ENCODE measurements around the gene KRT7. TPM values are rescaled to one million over a fixed set of nuclear protein-coding genes. Genes with fewer than 3 reads are reported as not detected.

KRT7 gene
- total RNA-seq, 2 experiments from 2014 or later: 3.4 to 3.9 TPM

GRCh38 chr12:52201451-52201839 lies 31.6 kb upstream of the KRT7 start:
- ATAC-seq: no peak
- Mint-ChIP-seq H3K36me3 (ENCODE audit: low read depth) (no peaks in the 10 kb centered on the region), H3K9me3 (ENCODE audit: low read depth) (no peaks in the 10 kb centered on the region), H3K4me1 (peaks cover 6% of the 10 kb centered on the region), H3K4me3 (no peak overlapping the region), H3K27ac (no peak overlapping the region), H3K27me3 (peaks cover 7% of the 10 kb centered on the region)
- CTCF ChIA-PET: interaction anchor here (0.6 kb wide), 2 partner anchors 26 to 44 kb away, joined by 3 read pairs; no protein-coding TSS in a partner anchor
- intact Hi-C loops (cut with DNase I, micrococcal nuclease): no loop called here
- no peak for DNase-seq
- POLR2A ChIA-PET: no interaction called here

- peaks cover 7% of the 10 kb centered on the region for H3K27me3 Mint-ChIP-seq
- H3K4me3 Mint-ChIP-seq: no peak overlapping the region
- ATAC-seq (no peak), DNase-seq (no peak)
- H3K9me3 Mint-ChIP-seq (ENCODE audit: low read depth): no peaks in the 10 kb centered on the region
- no peak overlapping the region for H3K27ac Mint-ChIP-seq
- CTCF ChIA-PET: interaction anchor here (0.7 kb wide), 1 partner anchor 23 kb away, joined by 4 read pairs; no protein-coding TSS in a partner anchor
- intact Hi-C loops (cut with DNase I, micrococcal nuclease): no loop called here
- POLR2A ChIA-PET: no interaction called here
- peaks cover 6% of the 10 kb centered on the region for H3K4me1 Mint-ChIP-seq
- no peaks in the 10 kb centered on the region for H3K36me3 Mint-ChIP-seq (ENCODE audit: low read depth)
These were observed 30.5 kb upstream of the KRT7 start for GRCh38 chr12:52202361-52203078.

- H3K9me3 Mint-ChIP-seq (ENCODE audit: low read depth): no peaks in the 10 kb centered on the region
- peaks cover 7% of the 10 kb centered on the region for H3K27me3 Mint-ChIP-seq
- DNase-seq (peak; percentile 38), ATAC-seq (peak; percentile 66)
- ChIA-PET CTCF (no interaction called here), POLR2A (no interaction called here)
- H3K4me1 Mint-ChIP-seq: peaks cover 6% of the 10 kb centered on the region
- H3K4me3 Mint-ChIP-seq: no peak overlapping the region
- no peaks in the 10 kb centered on the region for H3K36me3 Mint-ChIP-seq (ENCODE audit: low read depth)
- H3K27ac Mint-ChIP-seq: no peak overlapping the region
- intact Hi-C loops (cut with DNase I, micrococcal nuclease): no loop called here
These were observed 29.7 kb upstream of the KRT7 start for GRCh38 chr12:52203079-52203921.

GRCh38 chr12:52204095-52204930 lies 28.7 kb upstream of the KRT7 start:
- H3K4me1 Mint-ChIP-seq: peaks cover 6% of the 10 kb centered on the region
- no peak for ATAC-seq
- ChIA-PET CTCF (no interaction called here), POLR2A (no interaction called here)
- peaks cover 11% of the 10 kb centered on the region for H3K27me3 Mint-ChIP-seq
- no peak overlapping the region for H3K27ac Mint-ChIP-seq
- intact Hi-C loops (cut with DNase I, micrococcal nuclease): no loop called here
- no peaks in the 10 kb centered on the region for H3K9me3 Mint-ChIP-seq (ENCODE audit: low read depth)
- no peak overlapping the region for H3K4me3 Mint-ChIP-seq
- H3K36me3 Mint-ChIP-seq (ENCODE audit: low read depth): no peaks in the 10 kb centered on the region
- no peak for DNase-seq

- Mint-ChIP-seq H3K4me1 (peaks cover 6% of the 10 kb centered on the region), H3K9me3 (ENCODE audit: low read depth) (no peaks in the 10 kb centered on the region), H3K36me3 (ENCODE audit: low read depth) (no peaks in the 10 kb centered on the region), H3K4me3 (no peak overlapping the region), H3K27me3 (peaks cover 11% of the 10 kb centered on the region), H3K27ac (no peak overlapping the region)
- CTCF ChIA-PET: no interaction called here
- intact Hi-C loops (cut with DNase I, micrococcal nuclease): no loop called here
- POLR2A ChIA-PET: no interaction called here
- ATAC-seq (no peak), DNase-seq (no peak)
These were observed 28.0 kb upstream of the KRT7 start for GRCh38 chr12:52204931-52205505.

- H3K27me3 Mint-ChIP-seq: peaks cover 11% of the 10 kb centered on the region
- peaks cover 6% of the 10 kb centered on the region for H3K4me1 Mint-ChIP-seq
These were observed 27.3 kb upstream of the KRT7 start for GRCh38 chr12:52205612-52206303.

GRCh38 chr12:52206304-52207040 lies 26.6 kb upstream of the KRT7 start:
- H3K4me3 Mint-ChIP-seq: no peak overlapping the region
- H3K36me3 Mint-ChIP-seq (ENCODE audit: low read depth): no peaks in the 10 kb centered on the region
- H3K9me3 Mint-ChIP-seq (ENCODE audit: low read depth): no peaks in the 10 kb centered on the region
- DNase-seq (no peak), ATAC-seq (no peak)
- POLR2A ChIA-PET: no interaction called here
- CTCF ChIA-PET: interaction anchor here (1.0 kb wide), 1 partner anchor 10 kb away, joined by 3 read pairs; no protein-coding TSS in a partner anchor
- intact Hi-C loops (cut with DNase I, micrococcal nuclease): no loop called here
- H3K27ac Mint-ChIP-seq: no peak overlapping the region
- peaks cover 6% of the 10 kb centered on the region for H3K4me1 Mint-ChIP-seq
- peaks cover 10% of the 10 kb centered on the region for H3K27me3 Mint-ChIP-seq

More at GRCh38 chr12:52205612-52206303, 27.3 kb upstream of the KRT7 start:
- ChIA-PET CTCF (no interaction called here), POLR2A (no interaction called here)
- no peak for ATAC-seq
- Mint-ChIP-seq H3K36me3 (ENCODE audit: low read depth) (no peaks in the 10 kb centered on the region), H3K4me3 (no peak overlapping the region), H3K27ac (no peak overlapping the region), H3K9me3 (ENCODE audit: low read depth) (no peaks in the 10 kb centered on the region)
- intact Hi-C loops (cut with DNase I, micrococcal nuclease): no loop called here
- DNase-seq: no peak

- no peak overlapping the region for H3K4me3 Mint-ChIP-seq
- CTCF ChIA-PET: interaction anchor here (0.7 to 1.0 kb wide), 2 partner anchors 10 to 15 kb away, joined by 3 to 4 read pairs; no protein-coding TSS in a partner anchor
- no peak overlapping the region for H3K27ac Mint-ChIP-seq
- no peaks in the 10 kb centered on the region for H3K9me3 Mint-ChIP-seq (ENCODE audit: low read depth)
- POLR2A ChIA-PET: no interaction called here
- DNase-seq (no peak), ATAC-seq (no peak)
- H3K27me3 Mint-ChIP-seq: peaks cover 9% of the 10 kb centered on the region
- peaks cover 6% of the 10 kb centered on the region for H3K4me1 Mint-ChIP-seq
- no peaks in the 10 kb centered on the region for H3K36me3 Mint-ChIP-seq (ENCODE audit: low read depth)
- intact Hi-C loops (cut with DNase I, micrococcal nuclease): no loop called here
These were observed 25.9 kb upstream of the KRT7 start for GRCh38 chr12:52207106-52207505.

GRCh38 chr12:52207895-52208294 lies 25.1 kb upstream of the KRT7 start:
- ChIA-PET POLR2A (interaction anchor here (0.6 kb wide), 1 partner anchor 817 kb away, joined by 3 read pairs; no protein-coding TSS in a partner anchor), CTCF (interaction anchor here (0.8 to 1.0 kb wide), 2 partner anchors 11 to 14 kb away, joined by 3 read pairs; no protein-coding TSS in a partner anchor)
- ATAC-seq (no peak), DNase-seq (no peak)
- Mint-ChIP-seq H3K4me1 (peaks cover 3% of the 10 kb centered on the region), H3K4me3 (no peak overlapping the region), H3K36me3 (ENCODE audit: low read depth) (no peaks in the 10 kb centered on the region), H3K27ac (no peak overlapping the region), H3K27me3 (peaks cover 8% of the 10 kb centered on the region), H3K9me3 (ENCODE audit: low read depth) (no peaks in the 10 kb centered on the region)
- intact Hi-C loops (cut with DNase I, micrococcal nuclease): no loop called here

- H3K36me3 Mint-ChIP-seq (ENCODE audit: low read depth): no peaks in the 10 kb centered on the region
- no peaks in the 10 kb centered on the region for H3K9me3 Mint-ChIP-seq (ENCODE audit: low read depth)
- ChIA-PET POLR2A (no interaction called here), CTCF (interaction anchor here (0.8 kb wide), 1 partner anchor 13 kb away, joined by 3 read pairs; no protein-coding TSS in a partner anchor)
- no peak overlapping the region for H3K27ac Mint-ChIP-seq
- DNase-seq (no peak), ATAC-seq (no peak)
- peaks cover 4% of the 10 kb centered on the region for H3K27me3 Mint-ChIP-seq
- H3K4me1 Mint-ChIP-seq: no peaks in the 10 kb centered on the region
- intact Hi-C loops (cut with DNase I, micrococcal nuclease): no loop called here
- H3K4me3 Mint-ChIP-seq: no peak overlapping the region
These were observed 24.4 kb upstream of the KRT7 start for GRCh38 chr12:52208424-52209165.
